T47D (cell line): ENCODE data around the gene OOEP.
A peak's percentile ranks its signal among the peaks of the same experiment; 100 is the strongest.
"Not testable (repeated sequence)": the region's sequence is repeated elsewhere in the genome, so short reads cannot be mapped to it uniquely, and the experiment has no call there.

Source experiments
- DNase-seq, 2 experiments: peaks; one replicate each; pipeline versions ENCODE4 v3.0.0 to v3.0.0-alpha.2; 2011 to 2012; ENCODE audit warnings: low read depth in 1 of 2, low spot score in 1 of 2
- JUND ChIP-seq: IDR thresholded peaks from 2 replicates; pipeline ENCODE4 v1.6.1; 2012; ENCODE audit warnings: low read depth
- in situ Hi-C: cut with HindIII; loops from 2 replicates; pipeline ENCODE4 v1.10.0; 2016; ENCODE audit warnings: low sequenced_read_pairs, low pct_unique_long_range_greater_than_20kb

The OOEP gene

GRCh38 chr6:73369563-73369962 is at the start of gene OOEP:
OOEP (minus strand) TSS chr6:73369897; CDS start chr6:73369792, 105 bp downstream.
- in situ Hi-C loops = no loop called here
- TF ChIP-seq JUND = no peak

DNA sequence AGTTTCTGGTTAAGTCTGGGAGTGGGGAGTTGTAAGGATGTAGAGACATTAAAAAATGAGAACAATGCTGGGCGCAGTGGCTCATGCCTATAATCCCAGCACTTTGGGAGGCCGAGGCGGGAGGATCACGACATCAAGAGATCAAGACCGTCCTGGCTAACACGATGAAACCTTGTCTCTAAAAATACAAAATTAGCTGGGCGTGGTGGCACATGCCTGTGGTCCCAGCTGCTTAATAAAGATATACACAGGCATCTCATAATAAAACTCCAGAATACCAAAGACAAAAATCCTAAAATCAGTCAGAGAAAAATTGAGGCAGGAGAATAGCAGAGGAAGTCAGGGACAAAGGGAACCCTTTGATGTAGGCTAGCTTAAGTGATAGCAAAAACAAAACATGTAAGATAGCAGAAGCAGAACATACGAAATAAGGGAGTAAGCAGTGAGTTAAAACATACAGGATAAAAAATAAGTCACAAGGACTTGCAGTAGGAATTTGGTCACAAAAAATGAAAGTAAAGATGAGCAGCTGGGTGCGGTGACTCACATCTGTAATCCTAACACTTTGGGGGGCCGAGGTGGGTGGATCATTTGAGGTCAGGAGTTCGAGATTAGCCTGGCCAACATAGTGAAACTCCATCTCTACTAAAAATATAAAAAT is 48.5 kb upstream of the OOEP start:
- TF ChIP-seq JUND = no peak
- in situ Hi-C loops = no loop called here
- no peak for DNase-seq

More at GRCh38 chr6:73369563-73369962, at the start of gene OOEP:
- DNase-seq = no peak

DNA sequence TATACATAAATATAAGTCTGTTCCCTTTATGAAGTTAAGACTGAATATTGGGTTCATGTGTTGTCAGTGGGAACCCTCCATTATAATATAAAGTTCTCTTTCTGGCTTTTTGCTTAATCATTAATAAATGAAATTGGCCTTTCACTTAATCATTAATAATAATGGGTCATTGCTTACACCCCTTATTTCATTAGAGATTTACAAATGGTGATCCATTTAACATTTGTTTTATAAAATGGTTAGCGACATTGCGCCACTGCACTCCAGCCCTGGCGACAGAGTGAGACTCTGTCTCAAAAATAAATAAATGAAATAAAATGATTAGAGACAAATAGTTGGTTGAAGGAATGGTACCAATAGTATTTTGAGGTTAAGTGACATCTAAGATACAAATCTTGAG is 43.4 kb upstream of the OOEP start:
- in situ Hi-C loops = no loop called here
- DNase-seq = no peak
- TF ChIP-seq JUND = no peak

DNA sequence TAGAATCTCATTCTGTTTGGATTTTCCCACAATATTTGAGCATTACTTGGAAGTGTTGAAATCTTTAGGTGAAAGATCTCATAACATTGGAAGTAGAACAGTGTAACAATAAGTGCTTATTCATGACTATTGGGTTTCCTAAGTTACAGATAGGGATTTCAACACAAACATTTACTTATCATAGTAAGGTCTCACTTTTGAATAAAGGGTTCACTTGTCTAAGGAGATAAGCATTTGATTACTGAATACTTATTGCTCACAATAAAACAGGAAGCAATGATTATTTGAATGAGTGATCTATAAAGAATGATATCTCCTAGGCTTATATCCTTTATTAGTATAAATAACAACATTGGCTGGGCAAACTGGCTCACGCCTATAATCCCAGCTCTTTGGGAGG is 39.7 kb upstream of the OOEP start:
- in situ Hi-C loops = no loop called here
- DNase-seq = no peak

DNA sequence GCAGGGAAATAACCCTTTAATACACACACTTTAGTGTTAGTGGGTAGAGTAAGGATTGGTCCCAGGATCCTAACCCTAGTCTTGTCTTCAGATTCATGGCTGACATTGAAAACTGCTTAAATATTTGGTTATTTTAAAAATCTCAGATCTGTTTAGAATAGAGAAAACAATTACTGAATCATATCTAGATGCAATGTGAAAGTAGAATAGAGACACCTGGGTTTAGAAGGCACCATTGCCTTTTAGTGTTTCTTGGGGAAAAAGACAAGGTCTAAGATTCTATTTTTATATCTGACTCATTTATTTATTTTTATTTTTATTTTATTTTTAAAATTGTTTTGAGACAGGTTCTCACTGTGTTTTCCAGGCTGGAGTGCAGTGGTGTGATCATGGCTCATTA is 31.0 kb upstream of the OOEP start:
- in situ Hi-C loops = no loop called here
- no peak for TF ChIP-seq JUND
- DNase-seq = no peak

More for the DNA sequence above, 39.7 kb upstream of the OOEP start:
- TF ChIP-seq JUND = no peak

- TF ChIP-seq JUND = no peak
- in situ Hi-C loops = no loop called here
- DNase-seq = no peak
These were observed 26.2 kb upstream of the OOEP start for GRCh38 chr6:73395875-73396274.

DNA sequence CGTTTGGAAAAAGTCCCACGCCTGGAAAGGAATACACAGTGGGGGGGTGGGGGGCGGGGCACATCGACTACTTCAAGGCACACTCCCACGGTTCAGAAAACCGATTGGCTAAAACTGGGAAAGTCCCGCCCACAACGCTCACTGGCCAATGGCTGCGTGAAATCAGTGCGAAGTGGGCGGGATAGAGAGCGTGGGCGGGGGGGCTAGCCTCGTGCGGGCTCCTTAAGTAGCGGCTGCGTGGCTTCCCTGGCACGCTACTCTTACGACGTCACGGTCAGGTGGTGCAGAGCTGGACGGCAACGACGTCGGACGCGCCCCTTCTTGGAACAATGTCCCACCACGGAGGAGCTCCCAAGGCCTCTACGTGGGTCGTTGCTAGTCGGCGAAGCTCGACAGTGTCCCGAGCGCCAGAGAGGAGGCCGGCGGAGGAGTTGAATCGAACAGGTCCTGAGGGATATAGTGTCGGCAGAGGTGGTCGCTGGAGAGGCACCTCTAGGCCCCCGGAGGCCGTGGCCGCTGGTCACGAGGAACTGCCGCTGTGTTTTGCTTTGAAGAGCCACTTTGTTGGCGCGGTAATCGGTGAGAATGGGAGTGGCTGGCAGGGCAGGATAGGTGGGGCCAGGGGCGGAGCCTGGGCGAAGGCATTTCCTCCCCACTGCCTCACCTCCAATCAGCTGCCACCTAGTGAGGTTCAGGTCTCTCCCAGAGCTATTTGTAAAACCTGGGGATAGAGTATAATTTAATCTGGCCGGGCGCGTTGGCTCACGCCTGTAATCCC is 25.1 kb upstream of the OOEP start, which contains the start of gene DDX43:
TSS of gene DDX43 (plus strand) at position 252 of the 778 bp plus-strand sequence. CDS start at position 330, 78 bp downstream.
- in situ Hi-C loops = no loop called here
- DNase-seq = no peak
- TF ChIP-seq JUND = no peak

DNA sequence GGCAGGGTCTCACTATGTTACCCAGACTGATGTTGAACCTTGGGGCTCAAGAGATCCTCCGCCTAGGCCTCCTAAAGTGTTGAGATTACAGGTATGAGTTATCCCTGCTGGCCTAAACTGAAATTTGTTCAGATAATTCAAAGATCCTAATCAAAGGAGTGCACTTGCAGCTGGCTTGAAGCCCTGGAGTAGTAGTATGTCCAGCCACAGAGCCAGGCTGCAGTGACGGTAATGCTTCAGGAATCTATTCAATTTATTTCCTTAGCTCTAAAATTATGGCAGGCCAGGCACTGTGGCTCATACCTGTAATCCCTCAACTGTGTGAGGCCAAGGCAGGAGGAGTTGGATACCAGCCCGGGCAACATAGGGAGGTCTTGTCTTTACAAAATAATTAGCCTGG is 23.6 kb upstream of the OOEP start:
- TF ChIP-seq JUND = no peak
- DNase-seq = no peak
- in situ Hi-C loops = no loop called here

DNA sequence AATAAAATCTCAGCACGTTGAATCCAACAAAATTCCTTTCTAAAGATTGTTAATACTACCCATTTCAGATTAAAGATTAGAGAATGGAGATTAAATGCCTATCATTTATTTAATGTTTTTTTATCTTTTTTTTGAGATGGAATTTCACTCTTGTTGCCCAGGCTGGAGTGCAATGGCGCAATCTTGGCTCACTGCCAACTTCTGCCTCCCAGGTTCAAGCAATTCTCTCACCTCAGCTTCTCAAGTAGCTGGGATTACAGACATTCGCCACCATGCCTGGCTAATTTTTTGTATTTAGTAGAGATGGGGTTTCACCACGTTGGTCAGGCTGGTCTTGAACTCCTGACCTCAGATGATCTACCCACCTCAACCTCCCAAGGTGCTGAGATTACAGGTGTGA is 22.5 kb upstream of the OOEP start:
- DNase-seq, in situ Hi-C loops: not testable (repeated sequence)

- no peak for TF ChIP-seq JUND
- no peak for DNase-seq
- in situ Hi-C loops = no loop called here
These were observed 22.0 kb upstream of the OOEP start for GRCh38 chr6:73391675-73392074.

DNA sequence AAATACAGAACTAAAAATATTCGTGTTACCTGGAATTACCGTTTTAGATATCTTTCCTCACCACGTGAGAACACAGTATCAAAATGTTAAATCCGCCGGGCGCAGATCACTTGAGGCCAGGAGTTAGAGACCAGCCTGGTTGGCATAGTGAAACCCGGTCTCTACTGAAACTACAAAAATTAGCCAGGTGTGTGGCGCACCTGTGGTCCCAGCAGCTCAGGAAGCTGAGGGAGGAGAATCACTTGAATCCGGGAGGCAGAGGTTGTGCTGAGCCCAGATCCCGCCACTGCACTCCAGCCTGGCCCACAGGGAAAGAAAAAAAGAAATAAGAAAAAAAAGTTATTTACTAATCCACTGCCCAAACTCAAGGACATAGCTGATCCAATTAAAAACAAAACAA is 20.2 kb upstream of the OOEP start:
- no peak for DNase-seq
- in situ Hi-C loops = no loop called here
- no peak for TF ChIP-seq JUND

DNA sequence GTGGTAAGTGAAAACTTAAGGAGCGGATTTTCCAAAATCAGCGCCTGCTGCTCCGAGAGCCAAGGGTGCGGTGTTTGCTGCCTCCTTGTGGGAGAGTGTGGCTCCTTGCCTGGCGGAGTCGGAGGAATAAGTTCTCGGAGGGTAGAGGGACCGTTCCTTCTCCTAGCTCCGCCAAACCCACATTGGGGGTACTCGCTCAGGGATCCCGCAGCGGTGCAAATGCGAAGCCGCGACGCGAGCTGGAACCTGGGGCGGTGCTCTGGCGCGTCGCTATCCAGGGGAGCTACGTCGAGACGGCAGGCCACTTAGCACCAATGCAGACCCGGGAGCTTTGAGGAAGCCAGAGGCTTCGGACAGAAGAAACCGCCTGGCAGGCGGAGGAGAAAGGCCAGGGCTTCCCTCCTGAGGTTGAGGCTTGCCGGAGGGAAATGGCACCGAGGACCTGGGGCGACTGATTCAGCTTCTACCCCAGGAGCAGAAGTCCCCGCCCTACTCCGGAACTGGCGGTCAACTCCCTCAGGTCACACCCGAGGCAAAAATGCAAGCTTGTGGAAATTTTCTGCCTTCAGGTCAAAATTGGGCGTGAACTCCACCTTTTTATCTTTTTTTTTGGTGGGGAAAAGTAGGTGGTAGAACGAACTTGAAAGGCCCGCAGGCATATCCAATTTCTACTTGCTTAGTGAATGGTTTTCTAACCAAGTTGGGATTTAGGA is 19.3 kb upstream of the OOEP start:
- in situ Hi-C loops = no loop called here
- TF ChIP-seq JUND = no peak
- peak; percentile 35 to 66 for DNase-seq

DNA sequence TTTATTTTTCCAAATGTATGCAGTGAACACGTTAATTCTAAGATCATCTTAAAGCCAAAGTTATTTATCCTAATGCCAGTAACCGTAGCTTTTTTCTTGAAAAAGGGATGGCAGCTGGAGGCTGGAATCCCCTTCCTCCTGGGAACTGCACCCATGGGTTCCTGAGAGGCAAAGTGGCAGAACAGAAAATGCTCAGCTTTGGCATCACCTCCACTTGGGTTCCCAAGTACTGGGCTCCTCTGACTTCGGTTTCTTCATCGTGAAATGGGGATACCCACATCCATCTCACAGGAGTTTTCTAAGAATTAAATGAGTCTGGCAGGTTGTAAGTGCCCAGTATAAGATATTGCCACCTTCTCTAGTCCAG is 18.7 kb upstream of the OOEP start:
- TF ChIP-seq JUND = no peak
- in situ Hi-C loops = no loop called here
- no peak for DNase-seq
